H1 (cell line): ENCODE measurements around the gene IL1RAPL1. TPM values are rescaled to one million over a fixed set of nuclear protein-coding genes. Genes with fewer than 3 reads are reported as not detected.

Experiments used
- CTCF ChIA-PET: fragments of 300-600 bp; sonication (Branson Sonifier 250); formaldehyde crosslinking; loops from one replicate; lab custom pipeline; 2021; ENCODE audit not compliant: partially characterized antibody; lab: Charles Lee
- POLR2A ChIA-PET: fragments of 300-600 bp; sonication (Branson Sonifier 250); formaldehyde crosslinking; loops from one replicate; lab custom pipeline; 2021; ENCODE audit warnings: inconsistent platforms; ENCODE audit not compliant: partially characterized antibody; lab: Charles Lee
- DNase-seq, 2 experiments: peaks; one replicate each; pipeline versions ENCODE4 v3.0.0 to v3.0.0-alpha.2; 2010 to 2022; ENCODE audit warnings: low spot score in 2 of 2, low read depth in 1 of 2, mixed read lengths in 1 of 2
- FAIRE-seq: peaks from 2 replicates; lab custom pipeline; 2011; peaks lifted over from hg19 to GRCh38; lab: Jason Lieb, UNC
- H2AFZ ChIP-seq: 2 replicates; pipeline ENCODE4 v1.8.1; 2012; ENCODE audit warnings: low read length, inconsistent platforms
- H2AK5ac ChIP-seq: 2 replicates; pipeline ENCODE4 v1.6.1; 2013; ENCODE audit warnings: low read depth, low read length
- H2BK120ac ChIP-seq: replicated peaks from 2 replicates; pipeline ENCODE3; 2013; ENCODE audit warnings: low read depth, low read length, inconsistent platforms
- H2BK12ac ChIP-seq: 2 replicates; pipeline ENCODE4 v1.6.1; 2013; ENCODE audit warnings: low read depth, low read length
- H2BK15ac ChIP-seq: 2 replicates; pipeline ENCODE4 v1.6.1; 2013; ENCODE audit warnings: low read length
- H2BK20ac ChIP-seq: 2 replicates; pipeline ENCODE4 v1.6.1; 2013; ENCODE audit warnings: low read length
- H2BK5ac ChIP-seq: 2 replicates; pipeline ENCODE4 v1.6.1; 2013; ENCODE audit warnings: low read depth, low read length
- H3K14ac ChIP-seq: 2 replicates; pipeline ENCODE4 v1.6.1; 2013; ENCODE audit warnings: inconsistent platforms; ENCODE audit not compliant: insufficient read length
- H3K18ac ChIP-seq: 2 replicates; pipeline ENCODE4 v1.6.1; 2013; ENCODE audit warnings: low read length; ENCODE audit errors: extremely low read depth
- H3K23ac ChIP-seq: 2 replicates; pipeline ENCODE4 v1.6.1; 2013; ENCODE audit warnings: inconsistent platforms; ENCODE audit not compliant: insufficient read length
- H3K23me2 ChIP-seq: 2 replicates; pipeline ENCODE4 v1.6.1; 2013; ENCODE audit warnings: low read depth, low read length
- H3K27ac ChIP-seq: 2 replicates; pipeline ENCODE4 v1.6.1; 2011; ENCODE audit warnings: low read depth, low read length, inconsistent platforms
- H3K27me3 ChIP-seq, 4 experiments: replicated peaks in 1 of 4; 1 replicate in 1 of 4; 2 replicates in 3 of 4; pipeline versions ENCODE4 v1.6.1 to v1.8.1; 2011 to 2013; ENCODE audit warnings: low read length in 3 of 4, mild to moderate bottlenecking in 3 of 4, inconsistent platforms in 2 of 4, mixed read lengths in 2 of 4, moderate library complexity in 1 of 4; ENCODE audit not compliant: control insufficient read depth in 3 of 4, insufficient read depth in 3 of 4; ENCODE audit errors: extremely low read depth in 1 of 4
- H3K36me3 ChIP-seq, 4 experiments: 2 replicates each; pipeline versions ENCODE4 v1.6.1 to v1.8.1; 2011 to 2013; ENCODE audit warnings: mild to moderate bottlenecking in 4 of 4, low read length in 3 of 4, moderate library complexity in 2 of 4, control low read depth in 1 of 4, inconsistent platforms in 1 of 4; ENCODE audit not compliant: insufficient read depth in 4 of 4, control insufficient read depth in 2 of 4
- H3K4ac ChIP-seq: replicated peaks from 2 replicates; pipeline ENCODE3; 2013; ENCODE audit warnings: low read length, low read depth, mixed read lengths, inconsistent platforms; ENCODE audit not compliant: insufficient read length
- H3K4me1 ChIP-seq, 4 experiments: replicated peaks in 1 of 4; 1 replicate in 1 of 4; 2 replicates in 3 of 4; pipeline versions ENCODE4 v1.6.1 to v1.8.1; 2011 to 2013; ENCODE audit warnings: low read length in 3 of 4, inconsistent platforms in 2 of 4, mixed read lengths in 1 of 4; ENCODE audit not compliant: insufficient read depth in 4 of 4, control insufficient read depth in 3 of 4
- H3K4me2 ChIP-seq, 2 experiments: 2 replicates each; pipeline versions ENCODE4 v1.6.1 to v1.8.1; 2011 to 2013; ENCODE audit warnings: low read depth in 2 of 2, low read length in 2 of 2, control low read depth in 1 of 2, inconsistent platforms in 1 of 2, mild to moderate bottlenecking in 1 of 2; ENCODE audit not compliant: insufficient read depth in 1 of 2
- H3K4me3 ChIP-seq, 4 experiments: fragments of 200-600, 300-600 bp in 1 of 4; sonication (generic), shearing (Covaris generic), sonication (Bioruptor Twin) in 1 of 4; 2 replicates each; pipeline versions ENCODE4 v1.5.1 to v1.8.1; 2011 to 2016; ENCODE audit warnings: low read length in 4 of 4, low read depth in 3 of 4, control low read depth in 2 of 4, inconsistent platforms in 2 of 4, mild to moderate bottlenecking in 2 of 4, mixed read lengths in 1 of 4, moderate library complexity in 1 of 4; ENCODE audit not compliant: insufficient read depth in 2 of 4; ENCODE audit errors: extremely low read depth in 1 of 4
- H3K56ac ChIP-seq: replicated peaks from 2 replicates; pipeline ENCODE3; 2013; ENCODE audit warnings: low read depth, mild to moderate bottlenecking, mixed read lengths, low read length, inconsistent platforms; ENCODE audit not compliant: insufficient read length
- H3K79me1 ChIP-seq: 2 replicates; pipeline ENCODE4 v1.6.1; 2013; ENCODE audit warnings: low read depth, low read length, control low read depth
- H3K79me2 ChIP-seq, 2 experiments: 2 replicates each; pipeline versions ENCODE4 v1.6.1 to v1.8.1; 2012 to 2013; ENCODE audit warnings: low read length in 2 of 2, mild to moderate bottlenecking in 2 of 2, inconsistent platforms in 1 of 2; ENCODE audit not compliant: insufficient read depth in 2 of 2, control insufficient read depth in 1 of 2
- H3K9ac ChIP-seq, 4 experiments: replicated peaks in 1 of 4; 1 replicate in 1 of 4; 2 replicates in 3 of 4; pipeline versions ENCODE4 v1.6.1 to v1.8.1; 2011 to 2013; ENCODE audit warnings: low read depth in 3 of 4, low read length in 3 of 4, control low read depth in 2 of 4, mild to moderate bottlenecking in 2 of 4, moderate library complexity in 2 of 4, inconsistent platforms in 1 of 4; ENCODE audit errors: extremely low read depth in 1 of 4
- H3K9me3 ChIP-seq, 2 experiments: 2 replicates each; pipeline versions ENCODE4 v1.6.1 to v1.8.1; 2012 to 2013; ENCODE audit warnings: mild to moderate bottlenecking in 2 of 2, moderate library complexity in 2 of 2, control low read depth in 1 of 2, inconsistent platforms in 1 of 2, low read depth in 1 of 2, low read length in 1 of 2, mixed read lengths in 1 of 2; ENCODE audit not compliant: insufficient read depth in 2 of 2
- H4K20me1 ChIP-seq, 2 experiments: replicated peaks in 1 of 2; 2 replicates each; pipeline versions ENCODE3 to v1.8.1; 2011 to 2013; ENCODE audit warnings: inconsistent platforms in 2 of 2, low read length in 2 of 2, mild to moderate bottlenecking in 1 of 2; ENCODE audit not compliant: insufficient read depth in 2 of 2, control insufficient read depth in 1 of 2
- H4K5ac ChIP-seq: 2 replicates; pipeline ENCODE4 v1.6.1; 2013; ENCODE audit warnings: low read length, low read depth, mixed read lengths, inconsistent platforms; ENCODE audit not compliant: insufficient read length
- H4K8ac ChIP-seq: 2 replicates; pipeline ENCODE4 v1.8.0; 2013; ENCODE audit warnings: mild to moderate bottlenecking, moderate library complexity, low read length, inconsistent platforms; ENCODE audit not compliant: insufficient read depth; ENCODE audit errors: extremely low read depth
- H4K91ac ChIP-seq: replicated peaks from 2 replicates; pipeline ENCODE3; 2013; ENCODE audit warnings: low read length, mixed read lengths, inconsistent platforms; ENCODE audit not compliant: insufficient read length
- EP300 ChIP-seq, 2 experiments: IDR thresholded peaks; 1 replicate in 1 of 2; 2 replicates in 1 of 2; pipeline ENCODE4 v1.6.1; 2011 to 2012; ENCODE audit warnings: low read depth in 2 of 2, low read length in 2 of 2, mild to moderate bottlenecking in 2 of 2, borderline replicate concordance in 1 of 2, inconsistent platforms in 1 of 2, moderate library complexity in 1 of 2
- EZH2 ChIP-seq: fragments of 200-600 bp; sonication (generic); IDR thresholded peaks from 2 replicates; pipeline ENCODE4 v1.7.1; 2012; ENCODE audit warnings: low read depth, mild to moderate bottlenecking, moderate library complexity, low read length, inconsistent platforms; ENCODE audit not compliant: severe bottlenecking
- TAF7 ChIP-seq: optimal IDR thresholded peaks from 2 replicates; pipeline ENCODE3; 2011; ENCODE audit warnings: low read depth, mild to moderate bottlenecking, inconsistent platforms, low read length, moderate library complexity, borderline replicate concordance
- USF2 ChIP-seq: IDR thresholded peaks from 2 replicates; pipeline ENCODE4 v1.6.1; 2011; ENCODE audit warnings: low read length, improper control_type of control experiment
- polyA plus RNA-seq, 7 experiments: library from polyadenylated mRNA; depleted of rRNA in 3 of 7; stranded (reverse) in 5 of 7; unstranded in 2 of 7; fragments of >200 nt in 5 of 7; fragments of 200-250 nt in 2 of 7; gene quantifications; 1 replicate in 5 of 7; 2 replicates in 1 of 7; 4 replicates in 1 of 7; pipeline versions ENCODE4 v1.2.1 to v1.2.3, GENCODE V29; 2011 to 2013; ENCODE audit warnings: missing spikeins in 2 of 7, mixed read lengths in 2 of 7
- total RNA-seq: library from RNA; stranded (reverse); fragmentation: NEBNext Ultra II Directional; extraction: Animal tissue kit (Norgen Biotek cat#: 25700); gene quantifications from 2 replicates; pipeline ENCODE4 v1.2.1, GENCODE V29; 2021

The IL1RAPL1 gene
- total and polyA plus RNA-seq, 2 of the 8 experiments (the other 6 are each of a cell fraction or from before 2014, with no cell fraction given) = 0.11 to 0.35 TPM

DNA sequence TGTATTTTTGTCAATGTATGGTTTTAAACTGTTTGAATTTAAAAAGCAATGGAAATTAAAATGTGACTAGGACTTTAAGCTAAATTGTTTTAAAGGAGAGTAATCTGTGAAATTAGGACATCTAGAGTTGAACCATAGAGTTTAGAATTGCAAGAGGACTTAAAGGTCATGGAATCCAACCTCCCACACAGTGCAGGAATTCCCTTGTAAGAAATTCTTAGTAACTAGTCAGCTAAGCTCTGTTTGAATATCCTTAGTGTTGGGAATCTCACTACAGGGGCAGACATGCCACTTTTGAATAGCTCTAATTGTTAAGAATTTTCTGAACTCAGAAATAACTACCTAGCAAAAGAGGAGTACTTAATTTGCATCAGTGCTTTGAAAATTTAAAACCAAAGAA is 292.9 kb downstream of the IL1RAPL1 start:
- H2BK20ac ChIP-seq = no peak overlapping the region
- H3K79me2 ChIP-seq = no peaks in the 10 kb centered on the region
- no peak overlapping the region for H3K56ac ChIP-seq
- no peaks in the 10 kb centered on the region for H3K23me2 ChIP-seq
- ChIA-PET CTCF (no interaction called here), POLR2A (no interaction called here)
- no peak overlapping the region for H3K4ac ChIP-seq
- no peak overlapping the region for H4K8ac ChIP-seq
- no peak overlapping the region for H3K4me2 ChIP-seq
- no peaks in the 10 kb centered on the region for H4K20me1 ChIP-seq
- H2BK15ac ChIP-seq = no peak overlapping the region
- H3K14ac ChIP-seq = no peak overlapping the region
- DNase-seq (no peak), FAIRE-seq (no peak)
- H2AK5ac ChIP-seq = no peak overlapping the region
- no peak overlapping the region for H2BK12ac ChIP-seq
- H3K27ac ChIP-seq = no peak overlapping the region
- no peak overlapping the region for H3K23ac ChIP-seq
- no peak overlapping the region for H2BK5ac ChIP-seq
- no peaks in the 10 kb centered on the region for H3K4me1 ChIP-seq
- no peaks in the 10 kb centered on the region for H3K9me3 ChIP-seq
- H3K79me1 ChIP-seq = no peaks in the 10 kb centered on the region
- H4K91ac ChIP-seq = no peak overlapping the region
- no peak overlapping the region for H2AFZ ChIP-seq
- H2BK120ac ChIP-seq = no peak overlapping the region
- H3K18ac ChIP-seq = no peak overlapping the region
- H3K4me3 ChIP-seq = no peak overlapping the region
- no peaks in the 10 kb centered on the region for H3K36me3 ChIP-seq
- no peak overlapping the region for H3K9ac ChIP-seq
- H3K27me3 ChIP-seq = no peaks in the 10 kb centered on the region
- H4K5ac ChIP-seq = no peak overlapping the region
- TF ChIP-seq USF2 = no peak
- no peak for TF ChIP-seq EZH2
- TF ChIP-seq EP300 (IDR thresholded peaks at IDR 0.05; ENCODE audit: borderline replicate concordance in 1 of 2, low read depth in 2 of 2, low read length in 2 of 2) = no peak
- no peak for TF ChIP-seq TAF7
